GM21717 (cell line): ENCODE measurements around the gene RTN1.
A peak's percentile ranks its signal among the peaks of the same experiment; 100 is the strongest.

ENCODE experiments used
- ATAC-seq: cut with Tn5 transposase; IDR thresholded peaks from one replicate; pipeline ENCODE4 v1.9.1; 2021; ENCODE audit warnings: mild to moderate bottlenecking, moderate library complexity; ENCODE audit not compliant: unreplicated experiment

The RTN1 gene

DNA sequence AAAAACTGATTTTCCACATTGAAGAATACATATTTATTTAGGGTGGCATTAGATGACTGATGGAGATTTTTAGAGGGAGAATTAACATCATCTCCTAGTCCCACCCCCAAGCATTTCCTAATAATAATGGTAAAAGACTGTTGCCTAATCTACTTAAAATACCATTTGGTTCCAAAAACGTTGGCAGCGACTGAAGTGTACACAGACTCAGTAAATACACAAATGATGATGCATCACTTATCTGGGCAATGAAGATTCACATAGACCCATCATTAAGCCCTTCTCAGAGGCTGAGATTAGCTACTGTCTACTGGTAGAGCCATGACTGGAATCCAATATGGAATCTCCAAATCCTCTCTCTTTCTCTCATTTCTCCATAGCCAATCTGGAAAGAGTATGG is 18.2 kb downstream of the RTN1 start:
- no peak for ATAC-seq

DNA sequence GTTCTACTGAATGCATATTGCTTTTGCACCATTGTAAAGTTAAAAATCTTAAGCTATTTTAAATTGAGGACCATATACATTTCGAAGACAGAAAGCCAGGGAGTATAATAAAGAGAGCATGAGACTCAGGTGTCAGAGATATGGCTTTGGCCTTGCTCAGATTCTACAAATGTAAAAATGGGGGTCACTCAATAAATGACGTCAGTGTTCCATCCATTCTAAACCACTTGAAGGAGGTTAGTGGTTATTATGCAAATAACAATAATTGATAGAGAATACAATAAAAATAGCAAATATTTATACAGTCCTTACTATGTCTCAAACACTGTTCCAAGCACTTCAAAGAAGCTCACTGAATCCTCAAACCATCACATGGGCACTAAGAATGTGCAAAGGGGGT is 20.1 kb downstream of the RTN1 start:
- ATAC-seq, result no peak

DNA sequence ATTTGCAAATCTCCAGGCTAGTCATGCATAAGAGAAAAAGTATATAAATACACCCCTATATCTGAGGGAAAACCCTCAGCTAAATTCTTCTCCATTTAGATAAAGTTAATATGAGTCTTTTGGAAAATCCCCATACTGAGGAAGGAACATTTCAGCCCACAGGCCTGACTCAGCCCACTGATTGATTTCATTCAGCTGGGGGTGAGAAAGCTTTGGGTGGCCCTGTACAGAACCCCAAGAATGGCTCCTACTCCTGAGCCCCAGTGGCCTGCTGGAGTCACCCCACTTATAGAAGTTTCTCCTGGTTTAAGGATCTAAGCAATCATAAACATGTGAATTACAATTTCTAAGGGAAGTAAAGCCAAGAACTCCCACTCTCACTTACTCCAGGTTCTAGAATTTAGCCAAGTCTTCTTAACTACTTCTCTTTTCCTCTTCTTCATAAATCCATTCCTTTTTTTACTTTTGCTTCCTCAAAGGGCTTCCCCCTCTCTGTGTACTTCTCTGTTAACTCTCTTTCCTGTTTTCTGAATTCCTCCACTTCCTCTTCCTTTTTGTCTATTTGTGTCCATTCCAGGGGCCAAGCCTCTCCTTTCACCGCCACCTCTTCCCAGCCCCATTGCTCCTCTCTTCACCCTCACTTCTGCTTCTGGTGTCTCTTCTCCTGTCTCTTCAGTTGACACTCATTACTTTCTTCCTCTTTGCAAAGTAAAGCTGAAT is 21.0 kb downstream of the RTN1 start:
- peak; percentile 55 for ATAC-seq

DNA sequence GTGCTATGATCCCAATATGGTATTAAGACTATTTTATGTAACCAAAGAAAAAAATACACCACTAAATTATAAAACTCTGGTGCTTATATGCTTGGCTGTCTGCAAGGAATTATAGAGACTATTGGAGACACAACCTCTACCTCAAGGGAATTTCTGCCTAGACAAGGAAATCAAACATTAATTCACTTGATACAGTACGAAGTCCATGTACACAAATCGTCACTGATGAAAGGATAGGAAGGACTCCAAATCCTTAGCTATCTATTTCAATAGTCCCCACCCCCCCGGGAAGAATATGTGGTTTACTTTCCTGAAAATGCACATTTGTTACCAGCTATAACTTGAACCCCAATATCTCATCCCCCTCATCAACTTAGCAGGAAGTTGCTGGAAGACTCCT is 21.9 kb downstream of the RTN1 start:
- no peak for ATAC-seq

GRCh38 chr14:59847711-59848110 is 22.9 kb downstream of the RTN1 start:
- no peak for ATAC-seq

GRCh38 chr14:59846595-59846994 is 24.0 kb downstream of the RTN1 start:
- no peak for ATAC-seq

DNA sequence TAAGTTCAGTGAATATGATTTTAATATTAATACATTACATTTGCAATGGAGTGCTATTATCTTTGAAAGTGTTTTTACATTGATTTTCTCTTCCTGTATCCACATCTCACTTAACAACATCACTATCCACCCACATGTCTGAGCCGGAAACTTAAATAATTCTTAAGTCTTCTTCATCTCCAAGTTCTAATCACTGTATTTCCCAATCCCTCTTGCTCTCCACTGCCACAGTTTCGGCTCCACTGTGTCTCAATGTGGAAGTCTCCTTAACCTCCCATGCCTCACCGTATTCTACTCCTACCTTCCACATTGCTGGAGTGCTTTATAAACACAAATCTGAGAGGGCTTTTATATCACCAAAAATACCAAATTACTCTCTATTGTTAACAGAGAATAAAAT is 25.3 kb downstream of the RTN1 start:
- ATAC-seq, result no peak

GRCh38 chr14:59844186-59844812 is 26.3 kb downstream of the RTN1 start:
- ATAC-seq, result no peak

DNA sequence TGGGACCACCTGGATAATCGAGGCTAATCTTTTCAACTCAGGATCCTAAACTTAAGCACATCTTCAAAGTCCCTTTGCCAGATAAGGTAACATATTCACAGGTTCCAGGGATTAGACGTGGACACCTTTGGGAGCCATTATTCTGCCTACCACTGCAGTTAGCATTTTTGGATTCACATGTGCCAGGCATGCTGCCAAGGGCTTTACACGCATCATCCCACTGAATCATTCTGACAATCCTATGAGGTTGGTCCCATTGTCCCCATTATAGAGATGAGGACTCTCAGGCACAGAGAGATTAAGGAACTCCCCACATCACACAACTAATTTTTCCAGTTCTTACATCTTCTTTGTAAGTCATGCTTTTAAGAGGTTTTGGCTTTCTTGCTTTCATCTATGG is 34.5 kb downstream of the RTN1 start:
- ATAC-seq, result no peak

GRCh38 chr14:59832653-59833294 is 37.8 kb downstream of the RTN1 start:
- no peak for ATAC-seq

GRCh38 chr14:59831121-59831730 is 39.4 kb downstream of the RTN1 start:
- no peak for ATAC-seq

DNA sequence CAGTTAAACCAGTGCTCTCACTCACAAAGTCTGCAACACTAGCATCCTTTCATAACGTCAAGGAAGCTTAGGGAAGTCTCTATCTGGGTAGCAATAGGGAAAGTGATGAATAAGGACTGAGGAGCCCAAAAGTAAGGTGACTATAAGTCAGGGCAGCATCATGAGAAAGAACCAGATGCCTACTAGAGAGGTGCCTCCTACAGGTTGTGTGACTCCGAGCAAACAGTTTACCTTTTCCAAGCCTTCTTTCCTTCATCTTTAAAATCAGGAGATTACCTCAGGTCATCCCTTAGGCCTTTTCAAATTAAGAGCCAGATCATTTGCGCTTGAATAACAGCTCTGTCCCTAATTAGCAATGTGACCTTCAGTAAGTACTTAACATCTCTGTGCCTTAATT is 40.2 kb downstream of the RTN1 start:
- ATAC-seq, result no peak

GRCh38 chr14:59829469-59830337 is 40.9 kb downstream of the RTN1 start:
- ATAC-seq, result no peak

- ATAC-seq, result no peak
Measured at GRCh38 chr14:59828276-59828675, 42.3 kb downstream of the RTN1 start.

DNA sequence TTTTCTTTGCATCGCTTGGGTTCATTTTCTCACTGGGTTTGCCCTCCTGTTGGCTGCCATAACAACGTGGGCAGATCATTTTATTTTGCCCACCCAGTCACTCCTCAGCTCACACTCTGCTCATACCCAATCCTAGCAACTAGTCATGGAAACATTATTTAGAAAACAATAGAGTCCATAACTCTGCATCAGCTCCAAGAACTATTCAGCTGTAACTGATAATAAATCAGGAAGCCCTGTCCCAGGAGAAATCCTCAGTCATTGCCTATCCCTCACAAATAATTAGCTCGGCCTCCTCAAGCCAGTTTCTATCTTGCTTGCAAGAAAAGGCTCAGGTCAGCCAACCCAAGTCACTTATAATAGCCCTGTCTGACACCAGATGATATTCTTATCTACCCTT is 43.2 kb downstream of the RTN1 start:
- no peak for ATAC-seq

DNA sequence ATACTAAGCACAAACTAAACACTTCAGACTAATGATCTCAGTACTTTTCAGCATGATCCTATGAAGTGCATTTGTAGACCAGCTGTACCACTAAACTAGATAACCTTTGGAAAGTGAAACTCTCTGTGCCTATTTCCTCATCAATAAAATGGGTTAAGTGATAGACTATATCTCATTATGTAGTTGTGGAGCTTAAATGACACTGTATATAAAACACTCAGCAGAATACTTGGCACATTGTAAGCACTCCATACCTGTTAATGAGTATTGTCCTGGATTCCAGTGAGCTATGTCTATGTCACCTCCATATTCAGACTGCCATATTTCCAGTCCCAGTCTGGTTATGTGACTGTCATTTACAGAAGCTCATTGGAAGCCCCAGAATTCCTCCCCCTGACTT is 44.4 kb downstream of the RTN1 start:
- no peak for ATAC-seq

DNA sequence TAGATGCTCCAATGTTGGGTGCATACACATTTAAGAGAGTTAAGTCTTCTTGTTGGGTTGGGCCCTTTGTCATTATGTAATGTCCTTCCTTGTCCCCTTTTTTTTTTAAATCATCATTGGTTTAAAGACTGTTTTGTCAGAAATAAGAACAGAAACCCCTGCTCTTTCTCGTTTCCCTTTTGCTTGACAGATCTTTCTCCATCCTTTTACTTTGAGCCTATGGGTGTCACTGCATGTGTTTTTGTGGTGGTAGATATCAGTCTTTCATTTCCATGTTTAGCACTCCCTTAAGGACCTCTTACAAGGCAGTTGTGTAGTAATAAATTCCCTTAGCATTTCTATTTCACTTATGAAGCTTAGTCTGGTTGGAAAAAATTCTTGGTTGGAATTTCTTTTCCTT is 47.4 kb downstream of the RTN1 start:
- ATAC-seq, result no peak

- ATAC-seq, result no peak
Measured at GRCh38 chr14:59819446-59820088, 51.0 kb downstream of the RTN1 start.

- ATAC-seq, result no peak
Measured at GRCh38 chr14:59816941-59817340, 53.6 kb downstream of the RTN1 start.

GRCh38 chr14:59814988-59815387 is 55.6 kb downstream of the RTN1 start:
- ATAC-seq, result no peak
